Fibroblast of pulmonary artery (primary cell): ENCODE measurements around the gene STX16.

Experiments
- DNase-seq: peaks from one replicate; pipeline ENCODE4 v3.0.0-alpha.2; 2010; ENCODE audit warnings: low read depth
- H3K4me3 ChIP-seq: replicated peaks from 2 replicates; pipeline ENCODE4 v1.5.1; 2011; ENCODE audit warnings: low read depth, mild to moderate bottlenecking, control low read depth, low read length, moderate library complexity
- TF ChIP-seq, protein P1 (sequence below): IDR thresholded peaks from 2 replicates; pipeline ENCODE4 v1.5.1; 2011; ENCODE audit warnings: mild to moderate bottlenecking, control low read depth, low read length, inconsistent platforms; ENCODE audit errors: missing control alignments

The STX16 gene

DNA sequence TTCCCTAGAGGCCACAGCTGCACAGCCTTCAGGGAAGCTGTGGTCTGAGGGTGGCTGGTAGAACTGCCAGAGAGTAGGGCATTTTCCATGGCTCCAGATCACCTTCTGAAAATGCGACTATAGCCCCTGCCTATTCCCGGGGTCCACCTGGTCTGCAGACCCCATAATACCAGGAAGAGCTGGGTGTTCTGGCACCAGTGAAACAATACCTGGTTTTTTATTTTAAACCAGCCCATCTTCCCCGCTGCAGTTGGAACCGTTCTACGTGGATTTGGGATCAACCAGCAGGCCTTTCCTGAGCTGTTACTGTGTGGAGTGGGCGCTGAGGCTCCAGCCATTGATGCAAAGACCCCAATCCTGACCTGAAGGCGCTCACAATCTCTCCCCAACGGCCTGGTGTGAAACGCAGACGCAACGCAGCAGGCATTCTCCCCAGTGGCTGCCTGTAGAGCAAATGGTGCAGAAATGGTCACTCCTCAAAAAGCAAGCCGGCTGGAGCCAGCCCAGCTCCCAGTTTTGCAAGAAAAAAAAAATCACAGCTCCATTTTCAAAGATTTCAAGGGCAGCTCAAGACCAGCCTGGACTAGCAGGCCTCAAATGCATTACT lies 52.8 kb downstream of the STX16 start:
- H3K4me3 ChIP-seq, result no peak overlapping the region
- TF ChIP-seq, protein P1, sequence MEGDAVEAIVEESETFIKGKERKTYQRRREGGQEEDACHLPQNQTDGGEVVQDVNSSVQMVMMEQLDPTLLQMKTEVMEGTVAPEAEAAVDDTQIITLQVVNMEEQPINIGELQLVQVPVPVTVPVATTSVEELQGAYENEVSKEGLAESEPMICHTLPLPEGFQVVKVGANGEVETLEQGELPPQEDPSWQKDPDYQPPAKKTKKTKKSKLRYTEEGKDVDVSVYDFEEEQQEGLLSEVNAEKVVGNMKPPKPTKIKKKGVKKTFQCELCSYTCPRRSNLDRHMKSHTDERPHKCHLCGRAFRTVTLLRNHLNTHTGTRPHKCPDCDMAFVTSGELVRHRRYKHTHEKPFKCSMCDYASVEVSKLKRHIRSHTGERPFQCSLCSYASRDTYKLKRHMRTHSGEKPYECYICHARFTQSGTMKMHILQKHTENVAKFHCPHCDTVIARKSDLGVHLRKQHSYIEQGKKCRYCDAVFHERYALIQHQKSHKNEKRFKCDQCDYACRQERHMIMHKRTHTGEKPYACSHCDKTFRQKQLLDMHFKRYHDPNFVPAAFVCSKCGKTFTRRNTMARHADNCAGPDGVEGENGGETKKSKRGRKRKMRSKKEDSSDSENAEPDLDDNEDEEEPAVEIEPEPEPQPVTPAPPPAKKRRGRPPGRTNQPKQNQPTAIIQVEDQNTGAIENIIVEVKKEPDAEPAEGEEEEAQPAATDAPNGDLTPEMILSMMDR, result no peak
- no peak for DNase-seq

DNA sequence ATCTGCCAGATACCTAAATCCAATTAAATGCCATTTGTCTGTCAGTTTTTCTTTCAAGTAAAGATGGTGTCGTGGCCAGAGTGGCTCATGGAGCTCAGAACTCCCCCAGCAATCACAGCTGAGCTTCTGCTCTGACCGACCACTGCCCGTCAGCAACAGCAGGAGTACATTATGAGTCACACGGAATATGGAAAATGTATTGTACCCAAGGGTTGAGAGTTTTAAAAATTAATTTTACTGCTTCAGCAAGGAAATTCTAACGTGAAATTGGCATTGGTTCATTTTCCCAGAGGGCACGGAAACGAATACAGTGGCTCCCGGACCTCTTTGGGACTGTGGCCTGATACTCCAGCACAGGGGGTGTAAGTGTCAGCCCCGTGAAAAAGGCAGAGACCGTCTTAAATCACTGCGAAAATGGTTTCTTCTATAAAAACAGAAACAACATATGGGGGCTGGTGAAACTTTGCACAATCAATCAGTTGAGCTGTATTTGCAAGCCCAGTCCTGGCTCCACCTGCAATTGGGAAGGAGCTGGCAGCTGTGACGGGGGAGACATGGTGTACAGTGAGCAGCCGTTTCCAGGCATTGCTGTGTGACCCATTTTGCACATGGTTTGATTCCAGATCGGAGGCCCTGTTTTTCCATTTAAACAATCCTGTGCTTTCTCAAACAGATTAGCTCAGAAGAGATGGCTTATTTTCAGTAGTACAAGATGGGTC lies 54.3 kb downstream of the STX16 start:
- no peak overlapping the region for H3K4me3 ChIP-seq
- TF ChIP-seq, protein P1, result no peak
- DNase-seq, result no peak

DNA sequence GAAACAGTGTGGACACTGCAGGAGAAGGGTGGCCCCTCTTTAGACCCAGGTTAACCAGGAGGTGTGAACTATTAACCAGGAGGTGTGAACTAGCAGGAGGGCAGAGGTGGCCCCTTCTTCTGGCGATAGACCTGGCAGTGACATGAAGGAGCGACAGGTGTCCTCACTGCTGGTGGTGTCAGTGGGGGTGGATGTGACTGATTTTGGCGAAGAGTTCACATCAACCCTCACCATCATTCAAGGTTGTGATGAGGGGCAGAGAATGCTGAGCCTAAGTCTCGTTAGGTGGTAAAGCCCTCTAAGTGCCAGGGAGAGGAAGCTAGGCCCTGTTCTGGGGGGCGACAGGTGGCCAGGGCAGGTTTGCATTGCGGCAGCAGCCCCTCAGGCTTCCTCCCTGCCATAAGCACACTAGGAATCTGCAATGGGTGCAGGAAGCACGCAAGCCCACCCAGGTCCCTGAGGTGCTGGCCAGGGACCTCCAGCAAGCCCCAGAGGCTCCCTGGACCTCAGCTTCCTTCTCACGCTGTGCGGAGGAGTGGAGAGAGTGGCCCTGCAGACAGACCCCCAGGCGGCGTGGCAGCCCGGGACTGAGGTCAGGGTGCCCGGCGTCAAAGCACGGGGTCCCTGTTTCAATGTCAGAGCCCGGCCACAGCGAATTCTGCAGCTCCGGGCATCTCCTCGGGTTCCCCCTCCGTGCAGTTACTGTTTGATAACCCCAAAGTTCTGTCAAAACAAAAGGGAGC lies 55.2 kb downstream of the STX16 start:
- TF ChIP-seq, protein P1, result no peak
- DNase-seq, result no peak

DNA sequence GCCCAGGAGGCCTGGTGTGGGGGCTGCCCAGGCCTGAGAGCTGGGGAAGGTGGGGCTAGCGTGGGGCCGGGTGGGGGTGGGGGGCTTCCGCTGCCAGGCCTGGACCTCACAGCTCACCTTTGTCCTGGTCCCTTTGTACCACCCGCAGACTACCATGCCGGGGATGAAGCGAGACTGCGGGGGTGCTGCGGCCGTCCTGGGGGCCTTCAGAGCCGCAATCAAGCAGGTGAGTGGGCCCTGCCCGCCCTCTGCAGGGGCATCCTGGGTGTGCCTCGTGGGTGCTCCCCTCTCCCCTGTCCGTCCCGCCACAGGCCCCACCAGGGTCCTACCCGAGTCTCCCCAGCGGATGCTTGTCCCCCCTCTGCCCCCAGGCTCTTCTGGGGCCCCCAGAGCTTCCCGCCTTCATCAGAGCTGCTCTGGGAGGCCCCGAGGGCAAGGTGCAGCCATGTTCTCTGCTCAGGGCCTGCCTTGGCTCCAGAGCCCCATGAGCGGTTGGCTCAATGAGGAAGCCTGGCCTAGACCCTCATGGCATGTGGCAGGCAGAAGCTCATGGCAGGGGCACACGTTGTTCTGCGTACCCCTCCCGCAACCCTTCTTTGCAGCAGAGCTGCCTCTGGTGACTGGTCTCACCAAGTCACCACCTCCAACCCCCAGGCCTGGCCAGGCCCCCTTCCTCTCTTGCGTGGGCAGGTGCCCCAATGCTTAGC lies 56.0 kb downstream of the STX16 start:
- no peak overlapping the region for H3K4me3 ChIP-seq
- no peak for DNase-seq
- TF ChIP-seq, protein P1, result no peak

More for the DNA sequence above, 55.2 kb downstream of the STX16 start:
- no peak overlapping the region for H3K4me3 ChIP-seq

- no peak for DNase-seq
- H3K4me3 ChIP-seq, result no peak overlapping the region
- TF ChIP-seq, protein P1, result no peak
Measured at GRCh38 chr20:58707770-58708169, 56.7 kb downstream of the STX16 start.

DNA sequence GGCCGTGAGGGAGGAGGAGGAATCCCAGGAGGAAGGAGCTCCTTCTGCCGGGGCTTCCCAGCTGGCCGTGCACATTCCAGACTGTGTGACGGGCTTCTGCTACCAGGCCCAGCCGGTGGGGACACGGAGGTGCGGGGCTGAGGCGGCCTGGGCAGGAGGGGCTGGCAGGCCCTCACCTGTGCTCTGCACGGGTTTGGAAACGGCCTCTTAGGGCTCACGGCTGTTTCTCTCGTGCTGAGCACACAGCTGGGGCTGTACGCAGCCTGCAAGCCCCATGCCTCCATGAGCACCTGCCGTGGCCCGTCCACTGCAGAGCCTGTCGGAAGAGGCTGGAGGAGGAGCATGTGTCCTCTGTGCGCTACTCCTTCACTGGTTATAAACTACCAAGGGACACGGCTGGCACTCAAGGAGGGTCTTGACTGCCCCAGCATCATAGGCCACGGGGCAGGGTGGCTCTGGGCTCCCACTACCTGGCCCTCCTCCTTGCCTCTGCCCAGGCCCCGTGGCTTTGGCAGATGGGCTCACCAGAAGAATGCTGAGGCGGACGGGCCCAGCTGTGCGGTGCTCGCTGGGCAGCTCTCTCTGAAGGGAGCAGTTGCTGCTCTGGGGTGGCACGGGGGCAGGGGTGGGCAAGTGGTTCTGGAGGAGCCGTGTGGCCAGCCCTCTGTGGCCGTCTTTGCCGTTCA lies 57.3 kb downstream of the STX16 start:
- TF ChIP-seq, protein P1, result no peak
- DNase-seq, result no peak
- no peak overlapping the region for H3K4me3 ChIP-seq
